ENCODE measurements around the gene RNF168.
A peak's percentile ranks its signal among the peaks of the same experiment; 100 is the strongest.
"Not testable (repeated sequence)": the region's sequence is repeated elsewhere in the genome, so short reads cannot be mapped to it uniquely, and the experiment has no call there.

The RNF168 gene

DNA sequence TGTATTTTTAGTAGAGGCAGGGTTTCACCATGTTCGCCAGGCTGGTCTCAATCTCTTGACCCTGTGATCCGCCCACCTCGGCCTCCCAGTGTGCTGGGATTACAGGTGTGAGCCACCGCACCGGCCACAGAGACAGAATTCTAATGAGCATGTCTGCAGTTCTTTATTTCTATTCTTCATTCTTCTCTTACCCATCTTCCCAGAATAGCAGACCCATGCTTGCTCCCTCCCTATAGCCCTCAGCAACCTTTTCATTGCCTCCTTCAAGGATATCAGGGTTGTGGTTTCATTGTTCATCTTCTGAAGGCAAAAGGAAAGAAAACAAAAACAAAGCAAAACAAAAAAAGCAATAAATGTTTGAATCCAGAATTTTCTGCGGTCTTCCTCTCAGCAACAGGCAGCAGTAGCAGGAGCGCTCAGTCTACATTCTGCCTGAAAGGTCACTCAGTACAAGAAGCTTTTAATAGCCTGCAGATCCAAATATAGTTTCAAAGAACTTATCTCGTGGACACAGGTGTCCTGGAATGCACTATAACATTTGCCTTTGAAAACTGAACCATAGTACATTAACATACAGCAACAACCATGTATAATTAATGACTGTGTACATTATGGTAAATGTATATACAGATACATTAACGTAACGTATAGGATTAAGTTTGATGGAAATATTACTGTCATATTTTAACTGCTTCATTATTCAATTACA lies 11.5 kb upstream of the RNF168 start, which contains the start of gene SMCO1:
TSS of gene SMCO1 (minus strand) at position 434 of the 709 bp plus-strand sequence. CDS start at position 297, 137 bp downstream.
- DNase-seq (ENCODE audit: low read depth) = no peak

- no peak for DNase-seq (ENCODE audit: low read depth)
These were observed 10.8 kb upstream of the RNF168 start for GRCh38 chr3:196514350-196514716.

- peak; percentile 52 for DNase-seq (ENCODE audit: low read depth)
These were observed 10.3 kb upstream of the RNF168 start for GRCh38 chr3:196513697-196514349.

DNA sequence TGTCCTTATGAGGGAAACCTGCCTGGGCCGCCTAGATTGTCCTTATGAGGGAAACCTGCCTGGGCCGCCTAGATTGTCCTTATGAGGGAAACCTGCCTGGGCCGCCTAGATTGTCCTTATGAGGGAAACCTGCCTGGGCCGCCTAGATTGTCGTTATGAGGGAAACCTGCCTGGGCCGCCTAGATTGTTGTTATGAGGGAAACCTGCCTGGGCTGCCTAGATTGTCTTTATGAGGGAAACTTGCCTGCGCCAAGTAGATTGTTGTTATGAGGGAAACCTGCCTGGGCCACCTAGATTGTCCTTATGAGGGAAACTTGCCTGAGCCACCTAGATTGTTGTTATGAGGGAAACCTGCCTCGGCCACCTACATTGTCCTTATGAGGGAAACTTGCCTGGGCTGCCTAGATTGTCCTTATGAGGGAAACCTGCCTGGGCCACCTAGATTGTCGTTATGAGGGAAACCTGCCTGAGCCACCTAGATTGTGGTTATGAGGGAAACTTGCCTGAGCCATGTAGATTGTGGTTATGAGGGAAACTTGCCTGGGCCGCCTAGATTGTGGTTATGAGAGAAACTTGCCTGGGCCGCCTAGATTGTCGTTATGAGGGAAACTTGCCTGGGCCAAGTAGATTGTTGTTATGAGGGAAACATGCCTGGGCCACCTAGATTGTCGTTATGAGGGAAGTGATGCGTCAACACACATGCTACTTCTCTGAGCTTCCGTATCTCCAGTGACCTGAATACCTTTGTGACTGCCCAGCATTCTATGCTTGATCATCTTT lies 8.3 kb upstream of the RNF168 start:
- DNase-seq (ENCODE audit: low read depth) = not testable (repeated sequence)

- DNase-seq (ENCODE audit: low read depth) = not testable (repeated sequence)
These were observed 7.5 kb upstream of the RNF168 start for GRCh38 chr3:196511108-196511507.

DNA sequence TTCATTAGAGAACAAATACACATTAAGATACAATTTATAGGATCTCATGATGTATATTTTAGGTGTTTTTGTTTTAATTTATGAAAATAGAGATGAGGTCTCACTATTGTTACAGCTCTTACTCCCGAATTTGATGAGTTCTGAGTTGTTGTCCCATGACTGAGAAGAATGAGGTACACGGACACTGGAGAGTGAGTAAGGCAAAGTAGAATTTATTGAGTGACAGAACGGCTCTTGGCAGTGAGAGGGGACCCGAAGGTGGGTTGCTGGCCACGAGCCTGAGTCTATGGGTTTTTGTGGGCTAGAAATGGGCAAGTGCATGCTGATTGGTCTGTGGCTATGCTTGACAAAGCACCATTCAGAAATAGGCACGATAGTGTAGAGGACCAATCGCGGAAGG lies 3.1 kb upstream of the RNF168 start:
- no peak for DNase-seq (ENCODE audit: low read depth)

- no peak for DNase-seq (ENCODE audit: low read depth)
These were observed 988 bp upstream of the RNF168 start for GRCh38 chr3:196504556-196504955.

DNA sequence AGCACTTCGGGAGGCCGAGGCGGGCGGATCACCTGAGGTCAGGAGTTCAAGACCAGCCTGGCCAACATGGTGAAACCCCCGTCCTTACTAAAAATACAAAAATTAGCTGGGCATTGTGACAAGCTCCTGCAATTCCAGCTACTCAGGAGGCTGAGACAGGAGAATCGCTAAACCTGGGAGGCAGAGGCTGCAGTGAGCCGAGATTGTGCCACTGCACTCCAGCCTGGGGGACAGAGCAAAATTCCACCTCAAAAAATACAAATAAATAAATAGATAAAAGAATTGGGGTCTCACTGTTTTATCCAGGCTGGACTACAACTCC lies 470 bp upstream of the RNF168 start:
- not testable (repeated sequence) for DNase-seq (ENCODE audit: low read depth)

- DNase-seq (ENCODE audit: low read depth) = peak; percentile 88
These were observed 783 bp downstream of the RNF168 start for GRCh38 chr3:196502775-196503195.

- DNase-seq (ENCODE audit: low read depth) = peak; percentile 27
These were observed 2.1 kb downstream of the RNF168 start for GRCh38 chr3:196501316-196502044.

DNA sequence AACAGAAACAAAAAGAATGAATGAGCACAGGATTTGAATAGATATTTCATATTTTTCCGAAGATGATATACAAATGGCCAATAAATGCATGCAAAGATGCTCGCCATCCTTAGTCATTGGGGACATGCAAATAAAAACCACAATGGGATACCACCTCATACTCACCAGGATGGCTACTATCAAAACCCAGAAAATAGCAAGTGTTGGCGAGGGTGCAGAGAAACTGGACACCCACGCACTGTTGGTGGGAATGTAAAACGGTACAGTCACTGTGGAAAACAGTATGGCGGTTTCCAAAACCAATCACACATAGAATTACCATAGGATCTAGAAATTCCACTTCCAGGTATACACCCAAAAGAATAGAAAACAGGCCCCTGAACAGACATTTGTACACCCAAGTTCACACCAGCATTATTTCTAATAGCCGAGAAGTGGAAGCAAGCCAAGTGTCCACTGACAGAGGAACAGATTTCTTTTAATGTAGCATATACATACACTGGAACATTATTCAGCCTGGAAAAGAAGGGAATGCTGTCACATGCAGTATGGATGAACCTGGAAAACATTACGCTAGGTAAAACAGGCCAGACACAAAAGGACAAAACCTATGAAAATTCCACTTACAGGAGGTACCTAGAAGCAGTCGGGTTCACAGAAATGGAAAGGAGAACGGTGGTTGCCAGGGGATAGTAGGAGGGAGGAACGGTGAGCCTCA lies 3.6 kb downstream of the RNF168 start:
- no peak for DNase-seq (ENCODE audit: low read depth)

DNA sequence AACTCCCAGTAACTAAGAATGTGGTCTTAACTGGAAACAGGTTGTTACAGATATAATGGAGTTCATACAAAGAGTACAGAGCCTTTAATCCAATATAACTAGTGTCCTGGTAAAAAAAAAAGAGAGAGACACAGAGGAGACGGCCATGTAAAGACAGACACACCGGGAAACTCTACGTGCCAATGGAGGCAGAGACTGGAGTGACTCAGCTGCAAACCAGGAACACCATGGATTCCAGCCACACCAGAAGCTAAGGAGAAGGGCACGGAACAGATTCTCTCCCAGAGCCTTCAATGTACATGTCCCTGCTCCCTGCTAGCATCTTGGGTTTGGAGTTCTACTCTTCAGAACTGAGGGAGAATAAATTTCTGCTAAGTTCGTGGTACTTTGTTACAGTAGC lies 4.5 kb downstream of the RNF168 start:
- DNase-seq (ENCODE audit: low read depth) = peak; percentile 41

GRCh38 chr3:196498297-196498696 lies 5.3 kb downstream of the RNF168 start:
- no peak for DNase-seq (ENCODE audit: low read depth)

DNA sequence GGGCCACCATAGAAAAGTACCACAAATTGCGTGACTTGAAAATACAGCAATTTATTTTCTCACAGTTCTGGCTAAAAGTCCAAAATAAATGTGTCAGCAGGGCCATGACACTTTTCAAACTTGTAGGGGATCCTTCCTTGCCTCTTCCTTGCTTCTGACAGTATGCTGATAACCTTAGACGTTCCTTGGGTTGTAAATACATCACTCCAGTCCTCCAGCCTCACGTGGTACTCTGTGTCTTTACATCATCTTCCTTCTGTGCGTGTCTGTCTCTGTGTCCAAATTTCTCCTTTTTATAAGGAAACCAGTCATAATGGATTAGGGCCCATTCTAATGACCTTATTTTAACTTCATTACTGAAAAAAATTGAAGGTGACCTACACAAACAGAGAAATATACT lies 7.4 kb downstream of the RNF168 start:
- DNase-seq (ENCODE audit: low read depth) = no peak

GRCh38 chr3:196493292-196493691 lies 10.3 kb downstream of the RNF168 start:
- DNase-seq (ENCODE audit: low read depth) = no peak

- no peak for DNase-seq (ENCODE audit: low read depth)
These were observed 11.5 kb downstream of the RNF168 start for GRCh38 chr3:196492080-196492479.

DNA sequence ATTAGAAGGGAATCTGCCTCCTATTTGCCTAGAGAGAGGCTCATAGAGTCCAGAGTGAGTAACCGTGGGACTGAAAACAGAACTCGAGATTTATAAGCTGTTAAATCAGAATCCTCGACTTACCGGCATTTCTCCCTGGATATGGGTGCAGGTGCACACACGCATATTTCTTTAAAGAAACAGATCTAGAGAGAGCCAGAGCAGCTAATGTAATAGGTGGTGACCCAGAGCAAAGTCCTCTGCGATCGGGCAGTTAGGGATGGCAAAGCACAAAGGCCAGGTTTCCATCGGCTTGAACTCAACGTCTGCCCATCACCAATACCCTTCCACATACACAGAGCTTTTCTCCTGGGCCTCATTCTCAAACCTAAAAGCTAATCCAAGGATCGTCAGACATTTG lies 13.8 kb downstream of the RNF168 start:
- no peak for DNase-seq (ENCODE audit: low read depth)

GRCh38 chr3:196486263-196486662 lies 17.3 kb downstream of the RNF168 start:
- peak; percentile 8 for DNase-seq (ENCODE audit: low read depth)

- DNase-seq (ENCODE audit: low read depth) = no peak
These were observed 25.9 kb downstream of the RNF168 start for GRCh38 chr3:196477678-196478077.

DNA sequence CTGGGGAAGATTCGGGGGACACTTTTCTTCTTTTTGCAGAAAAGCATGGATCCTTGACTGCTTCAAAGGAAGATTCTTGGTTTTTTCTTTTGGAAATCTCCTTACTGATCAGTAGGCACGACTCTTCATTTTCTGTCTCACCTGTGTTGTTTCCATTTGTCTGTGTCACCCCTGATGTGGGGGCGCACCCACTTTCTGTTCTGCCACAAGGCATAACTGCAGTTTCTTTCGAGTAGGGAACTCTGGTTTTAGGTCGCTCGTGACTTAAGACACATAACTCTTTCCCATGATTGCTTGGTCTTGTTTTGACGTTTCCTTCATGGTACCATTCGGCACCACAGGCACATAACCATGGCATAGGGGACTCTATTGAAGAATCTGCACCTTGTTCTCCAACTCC lies 31.3 kb downstream of the RNF168 start:
- no peak for DNase-seq (ENCODE audit: low read depth)

DNA sequence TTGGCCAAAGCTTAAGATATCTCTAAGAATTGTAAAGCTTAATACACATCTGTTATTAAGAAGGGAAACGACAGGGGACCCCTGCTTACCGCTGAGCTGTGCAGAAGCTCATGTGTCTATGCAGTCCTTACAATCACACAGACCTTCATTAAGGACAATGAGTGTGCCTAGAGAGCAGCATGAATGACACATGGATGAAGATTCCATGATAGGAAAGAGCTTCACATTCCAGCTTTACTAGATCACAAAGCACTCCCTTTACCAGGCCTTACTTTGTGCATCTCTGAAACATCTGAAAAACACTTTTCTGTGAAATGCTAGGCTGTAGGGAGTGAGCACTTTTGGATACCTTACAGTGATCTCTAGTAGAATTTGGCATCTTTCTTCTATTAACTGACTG lies 32.0 kb downstream of the RNF168 start:
- DNase-seq (ENCODE audit: low read depth) = peak; percentile 71

DNA sequence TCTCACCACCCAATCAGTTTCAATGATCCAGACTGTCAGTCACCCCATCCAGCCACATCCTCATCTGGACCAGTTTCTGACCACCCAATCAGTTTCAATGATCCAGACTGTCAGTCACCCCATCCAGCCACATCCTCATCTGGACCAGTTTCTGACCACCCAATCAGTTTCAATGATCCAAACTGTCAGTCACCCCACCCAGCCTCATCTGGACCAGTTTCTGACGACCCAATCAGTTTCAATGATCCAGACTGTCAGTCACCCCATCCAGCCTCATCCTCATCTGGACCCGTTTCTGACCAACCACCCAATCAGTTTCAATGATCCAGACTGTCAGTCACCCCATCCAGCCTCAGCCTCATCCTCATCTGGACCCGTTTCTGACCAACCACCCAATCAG lies 33.4 kb downstream of the RNF168 start:
- not testable (repeated sequence) for DNase-seq (ENCODE audit: low read depth)
